PC-9 (cell line): Measurements from ENCODE around the gene ARL10. TPM values are rescaled to one million over a fixed set of nuclear protein-coding genes. Genes with fewer than 3 reads are reported as not detected.

Experiments used
- BruUV-seq: library from RNA; stranded (reverse); fragments of 400-500 nt; replicated peaks from 2 replicates; lab custom pipeline; 2021; lab: Mats Ljungman, UMichigan
- CTCF ChIA-PET: fragments of 300-600 bp; sonication (Branson Sonifier 250); formaldehyde crosslinking; loops from one replicate; lab custom pipeline; 2022; ENCODE audit warnings: antibody characterized with exemption; lab: Charles Lee
- POLR2A ChIA-PET: fragments of 300-600 bp; sonication (Branson Sonifier 250); formaldehyde crosslinking; loops from one replicate; lab custom pipeline; 2022; ENCODE audit warnings: antibody characterized with exemption; ENCODE audit not compliant: unreplicated experiment; lab: Charles Lee
- DNase-seq, 2 experiments: peaks; one replicate each; pipeline versions ENCODE4 v3.0.0 to v3.0.0-alpha.2; 2015 to 2022; ENCODE audit warnings: mixed read lengths in 1 of 2
- H2AFZ ChIP-seq: fragments of 200-600 bp; sonication (generic); 2 replicates; pipeline ENCODE4 v1.8.1; 2017; ENCODE audit warnings: antibody characterized with exemption
- H3F3A ChIP-seq: fragments of 200-600 bp; sonication (generic); 2 replicates; pipeline ENCODE4 v1.8.1; 2017; ENCODE audit warnings: antibody characterized with exemption, mild to moderate bottlenecking, low read depth; ENCODE audit not compliant: insufficient read depth
- H3K27ac ChIP-seq: fragments of 200-600 bp; sonication (generic); 2 replicates; pipeline ENCODE4 v1.6.1; 2016; ENCODE audit warnings: mixed run types
- H3K27me3 ChIP-seq: fragments of 200-600 bp; sonication (generic); 2 replicates; pipeline ENCODE4 v1.6.1; 2016; ENCODE audit warnings: low read depth, mixed run types; ENCODE audit not compliant: insufficient read depth
- H3K36me3 ChIP-seq: fragments of 200-600 bp; sonication (generic); 2 replicates; pipeline ENCODE4 v1.6.1; 2016; ENCODE audit warnings: low read depth, mixed run types
- H3K4me1 ChIP-seq: fragments of 200-600 bp; sonication (generic); replicated peaks from 2 replicates; pipeline ENCODE4 v1.6.1; 2016; ENCODE audit warnings: mixed run types; ENCODE audit not compliant: insufficient read depth
- H3K4me2 ChIP-seq: fragments of 200-600 bp; sonication (generic); 2 replicates; pipeline ENCODE4 v1.6.1; 2017; ENCODE audit warnings: mixed run types
- H3K4me3 ChIP-seq: fragments of 200-600 bp; sonication (generic); 2 replicates; pipeline ENCODE4 v1.6.1; 2016; ENCODE audit warnings: mixed run types
- H3K79me2 ChIP-seq: fragments of 200-600 bp; sonication (generic); 2 replicates; pipeline ENCODE4 v1.6.1; 2017; ENCODE audit warnings: low read depth, mixed run types
- H3K9me2 ChIP-seq: fragments of 200-600 bp; sonication (generic); 2 replicates; pipeline ENCODE4 v1.8.1; 2017; ENCODE audit warnings: mild to moderate bottlenecking; ENCODE audit not compliant: insufficient read depth
- H3K9me3 ChIP-seq: fragments of 200-600 bp; sonication (generic); 2 replicates; pipeline ENCODE4 v1.8.1; 2016; ENCODE audit warnings: low read depth; ENCODE audit not compliant: insufficient read depth
- H4K20me1 ChIP-seq: fragments of 200-600 bp; sonication (generic); 2 replicates; pipeline ENCODE4 v1.8.1; 2017; ENCODE audit not compliant: insufficient read depth
- CTCF ChIP-seq: fragments of 200-600 bp; sonication (generic); conservative IDR thresholded peaks from 2 replicates; pipeline ENCODE4 v1.6.1; 2017; ENCODE audit warnings: mixed run types, antibody characterized with exemption, mild to moderate bottlenecking, moderate library complexity
- EZH2 ChIP-seq: fragments of 200-600 bp; sonication (generic); IDR thresholded peaks from 2 replicates; pipeline ENCODE4 v1.8.0; 2017; ENCODE audit warnings: antibody characterized with exemption, low read depth
- intact Hi-C: fragments of 100-400 bp; cut with micrococcal nuclease; formaldehyde crosslinking; loops from one replicate; pipeline ENCODE4 v1.10.0; 2022; ENCODE audit not compliant: unreplicated experiment
- total RNA-seq: library from RNA; stranded (reverse); gene quantifications from 2 replicates; pipeline ENCODE4 v1.2.3, GENCODE V29; 2021

ARL10 gene
- total RNA-seq, 1 experiment from 2014 or later = 0.85 TPM

- no peak for DNase-seq
- Histone ChIP-seq H3F3A (no peaks in the 10 kb centered on the region), H3K79me2 (no peaks in the 10 kb centered on the region), H3K27ac (no peak overlapping the region), H3K36me3 (no peaks in the 10 kb centered on the region; the same call in 1 of the 2 replicates), H3K9me2 (no peaks in the 10 kb centered on the region), H3K27me3 (no peaks in the 10 kb centered on the region), H3K9me3 (no peaks in the 10 kb centered on the region), H3K4me1 (no peaks in the 10 kb centered on the region), H2AFZ (no peak overlapping the region), H4K20me1 (no peaks in the 10 kb centered on the region), H3K4me3 (no peak overlapping the region), H3K4me2 (no peak overlapping the region)
- no TSS peak for BruUV-seq
- ChIA-PET CTCF (interaction anchor here (0.6 to 0.7 kb wide), 2 partner anchors 63 to 1391 kb away, joined by 3 to 4 read pairs; no protein-coding TSS in a partner anchor), POLR2A (no interaction called here)
- TF ChIP-seq EZH2 (no peak), CTCF (no peak)
- intact Hi-C loops = no loop called here
Measured at GRCh38 chr5:176342158-176342483, 23.2 kb upstream of the ARL10 start.

- BruUV-seq = no TSS peak
- H3K27ac ChIP-seq = no peak overlapping the region
- ChIA-PET CTCF (no interaction called here), POLR2A (no interaction called here)
- no peaks in the 10 kb centered on the region for H3K27me3 ChIP-seq
- no peaks in the 10 kb centered on the region for H3K4me1 ChIP-seq
- H3K9me2 ChIP-seq = no peaks in the 10 kb centered on the region
- intact Hi-C loops = no loop called here
- no peak overlapping the region for H3K4me2 ChIP-seq
- no peak overlapping the region for H2AFZ ChIP-seq
- no peaks in the 10 kb centered on the region for H4K20me1 ChIP-seq
- no peak overlapping the region for H3K4me3 ChIP-seq
- no peaks in the 10 kb centered on the region for H3K79me2 ChIP-seq
- no peaks in the 10 kb centered on the region for H3K9me3 ChIP-seq
- no peaks in the 10 kb centered on the region; the same call in 1 of the 2 replicates for H3K36me3 ChIP-seq
- H3F3A ChIP-seq = no peaks in the 10 kb centered on the region
- TF ChIP-seq EZH2 (no peak), CTCF (no peak)
- DNase-seq = no peak
Measured at GRCh38 chr5:176342766-176343458, 22.4 kb upstream of the ARL10 start.

- Histone ChIP-seq H3K9me3 (no peaks in the 10 kb centered on the region), H3K27me3 (no peaks in the 10 kb centered on the region), H3K79me2 (0 out of 2 replicates have a peak, but pooled peaks cover 3% of the 10 kb centered on the region), H4K20me1 (peaks cover 19% of the 10 kb centered on the region), H3K27ac (no peak overlapping the region), H3F3A (no peaks in the 10 kb centered on the region; the same call in 1 of the 2 replicates), H3K4me3 (no peak overlapping the region), H3K9me2 (no peaks in the 10 kb centered on the region), H3K36me3 (peaks cover 10% of the 10 kb centered on the region; the same call in 1 of the 2 replicates), H3K4me1 (no peaks in the 10 kb centered on the region), H2AFZ (no peak overlapping the region), H3K4me2 (no peak overlapping the region)
- no TSS peak for BruUV-seq
- intact Hi-C loops = no loop called here
- ChIA-PET POLR2A (no interaction called here), CTCF (no interaction called here)
- no peak for DNase-seq
- TF ChIP-seq EZH2 = no peak
- TF ChIP-seq CTCF = no peak
Measured at GRCh38 chr5:176350416-176350815, 14.9 kb upstream of the ARL10 start.
